ENCODE results near the gene NCOA1.
A peak's percentile ranks its signal among the peaks of the same experiment; 100 is the strongest.

The NCOA1 gene

GRCh38 chr2:24490690-24491541 lies at the start of gene NCOA1:
TSS of gene NCOA1 (plus strand) at chr2:24491254. CDS start at chr2:24658678, 167,424 bp downstream.
- ATAC-seq (ENCODE audit: insufficient read depth, low read depth) = peak; percentile 84
- Histone ChIP-seq H3K4me3 (ENCODE audit: low read depth in 1 of 2, low read length in 2 of 2) (peak within 1 kb of the TSS; percentile 56 to 91; a peak in 3 of 4 replicates), H3K36me3 (ENCODE audit: insufficient read depth, low read length) (no peaks in the 10 kb centered on the region), H3K79me2 (ENCODE audit: insufficient read depth, low read length) (peaks cover 41% of the 10 kb centered on the region), H3K27me3 (ENCODE audit: insufficient read depth, low read length, poor library complexity) (no peaks in the 10 kb centered on the region), H3K9ac (ENCODE audit: low read depth, low read length) (peak within 1 kb of the TSS; percentile 76), H3K27ac (ENCODE audit: low read length) (peak within 1 kb of the TSS; percentile 95), H3K4me1 (ENCODE audit: insufficient read depth, low read length) (peaks cover 44% of the 10 kb centered on the region), H4K20me1 (ENCODE audit: insufficient read depth, low read length) (peaks cover 26% of the 10 kb centered on the region; the same call in 1 of the 2 replicates), H3K4me2 (ENCODE audit: insufficient read depth, low read length) (peak within 1 kb of the TSS; percentile 75), H3K9me3 (ENCODE audit: insufficient read depth, low read length, severe bottlenecking) (no peaks in the 10 kb centered on the region), H2AFZ (ENCODE audit: low read depth, low read length) (peak within 1 kb of the TSS; percentile 95)
- TF ChIP-seq EZH2 (IDR thresholded peaks at IDR 0.05; ENCODE audit: borderline replicate concordance, low read depth, low read length, severe bottlenecking) = no peak
- TF ChIP-seq, protein P1, sequence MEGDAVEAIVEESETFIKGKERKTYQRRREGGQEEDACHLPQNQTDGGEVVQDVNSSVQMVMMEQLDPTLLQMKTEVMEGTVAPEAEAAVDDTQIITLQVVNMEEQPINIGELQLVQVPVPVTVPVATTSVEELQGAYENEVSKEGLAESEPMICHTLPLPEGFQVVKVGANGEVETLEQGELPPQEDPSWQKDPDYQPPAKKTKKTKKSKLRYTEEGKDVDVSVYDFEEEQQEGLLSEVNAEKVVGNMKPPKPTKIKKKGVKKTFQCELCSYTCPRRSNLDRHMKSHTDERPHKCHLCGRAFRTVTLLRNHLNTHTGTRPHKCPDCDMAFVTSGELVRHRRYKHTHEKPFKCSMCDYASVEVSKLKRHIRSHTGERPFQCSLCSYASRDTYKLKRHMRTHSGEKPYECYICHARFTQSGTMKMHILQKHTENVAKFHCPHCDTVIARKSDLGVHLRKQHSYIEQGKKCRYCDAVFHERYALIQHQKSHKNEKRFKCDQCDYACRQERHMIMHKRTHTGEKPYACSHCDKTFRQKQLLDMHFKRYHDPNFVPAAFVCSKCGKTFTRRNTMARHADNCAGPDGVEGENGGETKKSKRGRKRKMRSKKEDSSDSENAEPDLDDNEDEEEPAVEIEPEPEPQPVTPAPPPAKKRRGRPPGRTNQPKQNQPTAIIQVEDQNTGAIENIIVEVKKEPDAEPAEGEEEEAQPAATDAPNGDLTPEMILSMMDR (IDR thresholded peaks at IDR 0.05; ENCODE audit: borderline replicate concordance, extremely low read depth, low read length, poor library complexity, severe bottlenecking) = peak; percentile 35
- DNase-seq = peak; percentile 93

DNA sequence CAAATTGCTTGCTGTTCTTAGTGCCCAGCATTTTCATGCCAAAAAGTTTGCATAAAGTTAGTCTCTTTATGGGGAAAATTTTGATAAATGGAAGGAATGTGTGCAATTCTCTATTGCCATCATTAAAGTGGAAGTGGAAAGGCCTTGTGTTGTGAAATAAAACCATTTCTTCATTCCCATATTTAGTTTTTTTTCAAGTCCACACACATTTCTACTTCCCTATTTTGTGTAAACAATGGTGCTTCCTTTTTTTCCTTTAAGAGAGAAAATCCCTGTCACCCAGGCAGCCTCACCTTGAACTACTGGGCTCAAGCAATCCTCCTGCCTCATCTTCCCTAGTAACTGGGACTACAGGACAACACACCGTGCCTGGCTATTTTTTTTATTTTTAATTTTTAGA lies 42.3 kb upstream of the NCOA1 start:
- Histone ChIP-seq H2AFZ (ENCODE audit: low read depth, low read length) (no peak overlapping the region), H3K36me3 (ENCODE audit: insufficient read depth, low read length) (no peaks in the 10 kb centered on the region), H4K20me1 (ENCODE audit: insufficient read depth, low read length) (no peaks in the 10 kb centered on the region), H3K9me3 (ENCODE audit: insufficient read depth, low read length, severe bottlenecking) (peaks cover 11% of the 10 kb centered on the region), H3K4me3 (ENCODE audit: low read depth in 1 of 2, low read length in 2 of 2) (no peak overlapping the region), H3K27ac (ENCODE audit: low read length) (no peak overlapping the region), H3K9ac (ENCODE audit: low read depth, low read length) (no peak overlapping the region), H3K4me2 (ENCODE audit: insufficient read depth, low read length) (no peak overlapping the region), H3K4me1 (ENCODE audit: insufficient read depth, low read length) (no peaks in the 10 kb centered on the region), H3K79me2 (ENCODE audit: insufficient read depth, low read length) (no peaks in the 10 kb centered on the region), H3K27me3 (ENCODE audit: insufficient read depth, low read length, poor library complexity) (no peaks in the 10 kb centered on the region)
- no peak for DNase-seq
- ATAC-seq (ENCODE audit: insufficient read depth, low read depth) = no peak
- TF ChIP-seq, protein P1 (IDR thresholded peaks at IDR 0.05; ENCODE audit: borderline replicate concordance, extremely low read depth, low read length, poor library complexity, severe bottlenecking) = no peak
- no peak for TF ChIP-seq EZH2 (IDR thresholded peaks at IDR 0.05; ENCODE audit: borderline replicate concordance, low read depth, low read length, severe bottlenecking)

DNA sequence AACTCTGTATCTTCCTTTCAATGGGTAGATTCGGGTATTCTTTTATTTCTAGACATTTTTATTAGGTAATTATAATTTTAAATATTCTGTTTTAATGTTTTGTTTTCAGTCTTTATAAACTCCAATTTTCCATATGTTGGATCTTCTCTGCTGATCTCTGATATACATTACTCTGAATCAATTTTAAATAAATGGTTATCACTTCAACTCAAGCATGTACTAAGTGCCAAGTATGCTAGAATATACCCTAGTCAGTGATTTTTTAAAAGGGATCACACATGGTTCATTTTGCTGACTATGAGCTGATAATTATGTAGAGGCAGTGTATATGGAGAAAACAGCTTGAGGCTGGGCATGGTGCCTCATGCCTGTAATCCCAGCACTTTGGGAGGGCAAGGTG lies 41.7 kb upstream of the NCOA1 start:
- Histone ChIP-seq H3K27ac (ENCODE audit: low read length) (no peak overlapping the region), H3K27me3 (ENCODE audit: insufficient read depth, low read length, poor library complexity) (no peaks in the 10 kb centered on the region), H2AFZ (ENCODE audit: low read depth, low read length) (no peak overlapping the region), H3K4me2 (ENCODE audit: insufficient read depth, low read length) (no peak overlapping the region), H3K9ac (ENCODE audit: low read depth, low read length) (no peak overlapping the region), H3K9me3 (ENCODE audit: insufficient read depth, low read length, severe bottlenecking) (peaks cover 11% of the 10 kb centered on the region), H3K36me3 (ENCODE audit: insufficient read depth, low read length) (no peaks in the 10 kb centered on the region), H3K4me1 (ENCODE audit: insufficient read depth, low read length) (no peaks in the 10 kb centered on the region), H4K20me1 (ENCODE audit: insufficient read depth, low read length) (no peaks in the 10 kb centered on the region), H3K79me2 (ENCODE audit: insufficient read depth, low read length) (no peaks in the 10 kb centered on the region), H3K4me3 (ENCODE audit: low read depth in 1 of 2, low read length in 2 of 2) (no peak overlapping the region)
- no peak for TF ChIP-seq EZH2 (IDR thresholded peaks at IDR 0.05; ENCODE audit: borderline replicate concordance, low read depth, low read length, severe bottlenecking)
- TF ChIP-seq, protein P1 (IDR thresholded peaks at IDR 0.05; ENCODE audit: borderline replicate concordance, extremely low read depth, low read length, poor library complexity, severe bottlenecking) = no peak
- DNase-seq (no peak), ATAC-seq (ENCODE audit: insufficient read depth, low read depth) (no peak)
